Mucosa of stomach (tissue), 1 donor: ENCODE results near the gene TAS2R30.
"Not testable (repeated sequence)": the region's sequence is repeated elsewhere in the genome, so short reads cannot be mapped to it uniquely, and the experiment has no call there.

Experiments used
- H3K27me3 ChIP-seq: one replicate; pipeline ENCODE4 v1.7.0; 2013; ENCODE audit warnings: mild to moderate bottlenecking, low read length; ENCODE audit not compliant: control insufficient read depth, insufficient read depth
- H3K36me3 ChIP-seq: one replicate; pipeline ENCODE4 v1.7.0; 2013; ENCODE audit warnings: low read length; ENCODE audit not compliant: control insufficient read depth, insufficient read depth
- H3K4me1 ChIP-seq: one replicate; pipeline ENCODE4 v1.7.0; 2013; ENCODE audit warnings: mild to moderate bottlenecking, low read length; ENCODE audit not compliant: control insufficient read depth, insufficient read depth
- H3K4me3 ChIP-seq: one replicate; pipeline ENCODE4 v1.7.0; 2013; ENCODE audit warnings: low read length
- H3K9ac ChIP-seq: one replicate; pipeline ENCODE4 v1.7.0; 2013; ENCODE audit warnings: mild to moderate bottlenecking, low read length, moderate library complexity
- H3K9me3 ChIP-seq: one replicate; pipeline ENCODE4 v1.7.0; 2013; ENCODE audit warnings: mild to moderate bottlenecking, low read length, moderate library complexity; ENCODE audit not compliant: control insufficient read depth
- donor health status: Pancreatic carcinoma.

The TAS2R30 gene

GRCh38 chr12:11108862-11109261, 25.6 kb downstream of the TAS2R30 start:
- no peak overlapping the region for H3K4me3 ChIP-seq
- H3K4me1 ChIP-seq = no peaks in the 10 kb centered on the region
- no peak overlapping the region for H3K9ac ChIP-seq
- no peaks in the 10 kb centered on the region for H3K27me3 ChIP-seq
- H3K36me3 ChIP-seq = no peaks in the 10 kb centered on the region
- H3K9me3 ChIP-seq = no peaks in the 10 kb centered on the region

- Histone ChIP-seq H3K4me1 (no peaks in the 10 kb centered on the region), H3K9ac (no peak overlapping the region), H3K36me3 (no peaks in the 10 kb centered on the region), H3K4me3 (no peak overlapping the region), H3K27me3 (no peaks in the 10 kb centered on the region), H3K9me3 (no peaks in the 10 kb centered on the region)
These were observed 26.7 kb downstream of the TAS2R30 start for GRCh38 chr12:11107719-11108118.

GRCh38 chr12:11106288-11106687, 28.2 kb downstream of the TAS2R30 start:
- Histone ChIP-seq H3K4me3 (no peak overlapping the region), H3K9ac (no peak overlapping the region), H3K9me3 (no peaks in the 10 kb centered on the region), H3K27me3 (no peaks in the 10 kb centered on the region), H3K4me1 (no peaks in the 10 kb centered on the region), H3K36me3 (no peaks in the 10 kb centered on the region)

GRCh38 chr12:11105546-11105945, 28.9 kb downstream of the TAS2R30 start:
- H3K9me3 ChIP-seq = no peaks in the 10 kb centered on the region
- H3K27me3 ChIP-seq = no peaks in the 10 kb centered on the region
- no peaks in the 10 kb centered on the region for H3K4me1 ChIP-seq
- no peak overlapping the region for H3K9ac ChIP-seq
- no peak overlapping the region for H3K4me3 ChIP-seq
- H3K36me3 ChIP-seq = no peaks in the 10 kb centered on the region

- H3K36me3 ChIP-seq, H3K4me1 ChIP-seq, H3K4me3 ChIP-seq, H3K9me3 ChIP-seq, H3K27me3 ChIP-seq, H3K9ac ChIP-seq: not testable (repeated sequence)
These were observed 39.5 kb downstream of the TAS2R30 start for GRCh38 chr12:11094910-11095309.

GRCh38 chr12:11092128-11092527, 42.3 kb downstream of the TAS2R30 start, which contains the start of gene TAS2R43:
Gene TAS2R43 (minus strand): TSS chr12:11092313. CDS start chr12:11092229, 84 bp downstream.
- no peak within 1 kb of the TSS for H3K4me3 ChIP-seq
- no peaks in the 10 kb centered on the region for H3K9me3 ChIP-seq
- no peak within 1 kb of the TSS for H3K9ac ChIP-seq
- no peaks in the 10 kb centered on the region for H3K36me3 ChIP-seq
- no peaks in the 10 kb centered on the region for H3K27me3 ChIP-seq
- no peaks in the 10 kb centered on the region for H3K4me1 ChIP-seq

- H3K4me3 ChIP-seq = no peak overlapping the region
- H3K4me1 ChIP-seq = no peaks in the 10 kb centered on the region
- no peaks in the 10 kb centered on the region for H3K27me3 ChIP-seq
- H3K36me3 ChIP-seq = no peaks in the 10 kb centered on the region
- no peaks in the 10 kb centered on the region for H3K9me3 ChIP-seq
- no peak overlapping the region for H3K9ac ChIP-seq
These were observed 45.2 kb downstream of the TAS2R30 start for GRCh38 chr12:11089246-11089645.

- no peaks in the 10 kb centered on the region for H3K9me3 ChIP-seq
- no peaks in the 10 kb centered on the region for H3K27me3 ChIP-seq
- no peaks in the 10 kb centered on the region for H3K4me1 ChIP-seq
- no peak overlapping the region for H3K4me3 ChIP-seq
- H3K36me3 ChIP-seq = no peaks in the 10 kb centered on the region
- no peak overlapping the region for H3K9ac ChIP-seq
These were observed 49.0 kb downstream of the TAS2R30 start for GRCh38 chr12:11085419-11085818.
